ENCODE results near the gene GUCY1A2. TPM values are rescaled to one million over a fixed set of nuclear protein-coding genes. Genes with fewer than 3 reads are reported as not detected.

The GUCY1A2 gene
- polyA plus RNA-seq, 3 donors = not detected

- Mint-ChIP-seq H3K9me3 (peaks cover 0 to 2% (median 0%) of the 10 kb centered on the region in 7 donors), H3K27me3 (ENCODE audit: low read depth in 3 of 3) (no peaks in the 10 kb centered on the region), H3K4me1 (no peaks in the 10 kb centered on the region), H3K27ac (no peak overlapping the region), H3K36me3 (no peaks in the 10 kb centered on the region), H3K4me3 (no peak overlapping the region)
- H3K4me3 ChIP-seq (replicated peaks in 1 of 3; ENCODE audit: low read depth in 2 of 3, low read length in 3 of 3) = no peak overlapping the region
- H3K27ac ChIP-seq (ENCODE audit: low read depth in 1 of 2, low read length in 2 of 2) = no peak overlapping the region
- H3K27me3 ChIP-seq (ENCODE audit: control insufficient read depth in 2 of 2, insufficient read depth in 2 of 2, low read length in 2 of 2) = no peaks in the 10 kb centered on the region
- H3K79me2 ChIP-seq (ENCODE audit: insufficient read depth, low read length) = no peaks in the 10 kb centered on the region
- intact Hi-C loops (cut with micrococcal nuclease) = no loop called here
- H3K9me3 ChIP-seq (replicated peaks in 1 of 2; ENCODE audit: control insufficient read depth in 1 of 2, insufficient read depth in 1 of 2, low read length in 2 of 2) = no peaks in the 10 kb centered on the region
- TF ChIP-seq CTCF (IDR thresholded peaks at IDR 0.05) = no peak
- no peak overlapping the region for H3K4me2 ChIP-seq (replicated peaks; ENCODE audit: extremely low read depth, low read length, poor library complexity, severe bottlenecking)
- DNase-seq = no peak
- H3K9ac ChIP-seq (ENCODE audit: insufficient read depth, low read length, poor library complexity, severe bottlenecking) = no peak overlapping the region
- WGBS (ENCODE audit: insufficient coverage) = 100% methylated on average over 1 of the region's 1 CpG
- no peaks in the 10 kb centered on the region for H3K36me3 ChIP-seq (replicated peaks in 1 of 2; ENCODE audit: control insufficient read depth in 1 of 2, insufficient read depth in 2 of 2, low read length in 2 of 2)
- H2AFZ ChIP-seq (ENCODE audit: insufficient read depth, low read depth, low read length, poor library complexity, severe bottlenecking) = no peak overlapping the region
- H3K4me1 ChIP-seq (ENCODE audit: control insufficient read depth in 1 of 2, insufficient read depth in 2 of 2, low read length in 2 of 2) = no peaks in the 10 kb centered on the region
- no peaks in the 10 kb centered on the region for H4K20me1 ChIP-seq (ENCODE audit: insufficient read depth, low read length)
Observed at GRCh38 chr11:107041088-107041444, 22.8 kb upstream of the GUCY1A2 start.

GRCh38 chr11:107040433-107041087 lies 22.3 kb upstream of the GUCY1A2 start:
- H3K4me3 Mint-ChIP-seq = no peak overlapping the region
- no peak for DNase-seq
- no peaks in the 10 kb centered on the region for H3K4me1 Mint-ChIP-seq
- no peaks in the 10 kb centered on the region for H3K27me3 Mint-ChIP-seq (ENCODE audit: low read depth in 3 of 3)
- intact Hi-C loops (cut with micrococcal nuclease) = no loop called here
- Histone ChIP-seq H3K4me1 (ENCODE audit: control insufficient read depth in 1 of 2, insufficient read depth in 2 of 2, low read length in 2 of 2) (no peaks in the 10 kb centered on the region), H3K27ac (ENCODE audit: low read depth in 1 of 2, low read length in 2 of 2) (no peak overlapping the region), H3K79me2 (ENCODE audit: insufficient read depth, low read length) (no peaks in the 10 kb centered on the region), H3K9ac (ENCODE audit: insufficient read depth, low read length, poor library complexity, severe bottlenecking) (no peak overlapping the region), H3K27me3 (ENCODE audit: control insufficient read depth in 2 of 2, insufficient read depth in 2 of 2, low read length in 2 of 2) (no peaks in the 10 kb centered on the region), H3K4me2 (replicated peaks; ENCODE audit: extremely low read depth, low read length, poor library complexity, severe bottlenecking) (no peak overlapping the region), H3K36me3 (replicated peaks in 1 of 2; ENCODE audit: control insufficient read depth in 1 of 2, insufficient read depth in 2 of 2, low read length in 2 of 2) (no peaks in the 10 kb centered on the region), H3K4me3 (replicated peaks in 1 of 3; ENCODE audit: low read depth in 2 of 3, low read length in 3 of 3) (no peak overlapping the region), H3K9me3 (replicated peaks in 1 of 2; ENCODE audit: control insufficient read depth in 1 of 2, insufficient read depth in 1 of 2, low read length in 2 of 2) (no peaks in the 10 kb centered on the region), H4K20me1 (ENCODE audit: insufficient read depth, low read length) (no peaks in the 10 kb centered on the region), H2AFZ (ENCODE audit: insufficient read depth, low read depth, low read length, poor library complexity, severe bottlenecking) (no peak overlapping the region)
- no peaks in the 10 kb centered on the region for H3K36me3 Mint-ChIP-seq
- WGBS (ENCODE audit: insufficient coverage) = 71% methylated on average over 1 of the region's 2 CpGs
- TF ChIP-seq CTCF (IDR thresholded peaks at IDR 0.05) = no peak
- H3K9me3 Mint-ChIP-seq = peaks cover 0 to 2% (median 0%) of the 10 kb centered on the region in 7 donors
- no peak overlapping the region for H3K27ac Mint-ChIP-seq

All from CD14-positive monocyte (primary cell).